H9 (cell line): Measurements from ENCODE around the gene DIAPH3. TPM values are rescaled to one million over a fixed set of nuclear protein-coding genes. Genes with fewer than 3 reads are reported as not detected.

Experiments used
- DNase-seq: peaks from one replicate; pipeline ENCODE4 v3.0.0-alpha.2; 2017
- H2AFZ ChIP-seq: one replicate; pipeline ENCODE4 v1.6.1; 2013; ENCODE audit warnings: mild to moderate bottlenecking, low read length, control low read depth, moderate library complexity
- H2AK5ac ChIP-seq: 2 replicates; pipeline ENCODE4 v1.6.1; 2013; ENCODE audit warnings: low read length, control low read depth, mixed read lengths; ENCODE audit not compliant: insufficient read length
- H2BK120ac ChIP-seq: one replicate; pipeline ENCODE4 v1.6.1; 2013; ENCODE audit warnings: low read depth, mild to moderate bottlenecking, low read length, control low read depth, inconsistent platforms; ENCODE audit not compliant: poor library complexity, severe bottlenecking
- H2BK12ac ChIP-seq: 2 replicates; pipeline ENCODE4 v1.6.1; 2013; ENCODE audit warnings: low read length, control low read depth, mixed read lengths, low read depth; ENCODE audit not compliant: insufficient read length
- H2BK15ac ChIP-seq: 2 replicates; pipeline ENCODE4 v1.6.1; 2013; ENCODE audit warnings: low read depth, low read length, control low read depth
- H2BK20ac ChIP-seq: one replicate; pipeline ENCODE4 v1.6.1; 2013; ENCODE audit warnings: low read depth, mild to moderate bottlenecking, low read length, control low read depth, inconsistent platforms; ENCODE audit not compliant: poor library complexity, severe bottlenecking
- H2BK5ac ChIP-seq: 2 replicates; pipeline ENCODE4 v1.6.1; 2013; ENCODE audit warnings: low read length, control low read depth, mixed read lengths; ENCODE audit not compliant: insufficient read length
- H3K14ac ChIP-seq: 2 replicates; pipeline ENCODE4 v1.6.1; 2013; ENCODE audit warnings: low read length, control low read depth; ENCODE audit not compliant: insufficient read depth
- H3K18ac ChIP-seq: 2 replicates; pipeline ENCODE4 v1.6.1; 2013; ENCODE audit warnings: low read depth, mild to moderate bottlenecking, mixed read lengths, low read length, control low read depth; ENCODE audit not compliant: insufficient read length
- H3K23ac ChIP-seq: 2 replicates; pipeline ENCODE4 v1.6.1; 2013; ENCODE audit warnings: low read length, control low read depth, mixed read lengths, low read depth; ENCODE audit not compliant: insufficient read length
- H3K23me2 ChIP-seq: 2 replicates; pipeline ENCODE4 v1.6.1; 2013; ENCODE audit warnings: low read depth, mild to moderate bottlenecking, mixed read lengths, low read length, control low read depth; ENCODE audit not compliant: insufficient read length, poor library complexity, severe bottlenecking
- H3K27ac ChIP-seq: 2 replicates; pipeline ENCODE4 v1.5.1; 2013; ENCODE audit warnings: low read length, control low read depth, mixed read lengths, low read depth; ENCODE audit not compliant: insufficient read length
- H3K27me3 ChIP-seq: 2 replicates; pipeline ENCODE4 v1.6.1; 2013; ENCODE audit warnings: low read length, control low read depth, inconsistent platforms; ENCODE audit not compliant: insufficient read depth
- H3K4ac ChIP-seq: 2 replicates; pipeline ENCODE4 v1.6.1; 2013; ENCODE audit warnings: low read depth, mild to moderate bottlenecking, control low read depth, inconsistent platforms, low read length, moderate library complexity
- H3K4me1 ChIP-seq: 2 replicates; pipeline ENCODE4 v1.6.1; 2013; ENCODE audit warnings: low read length, control low read depth, inconsistent platforms; ENCODE audit not compliant: insufficient read depth
- H3K4me2 ChIP-seq: 2 replicates; pipeline ENCODE4 v1.6.1; 2013; ENCODE audit warnings: low read length, control low read depth, mixed read lengths; ENCODE audit not compliant: insufficient read length, insufficient read depth
- H3K56ac ChIP-seq: 2 replicates; pipeline ENCODE4 v1.6.1; 2013; ENCODE audit warnings: low read depth, mild to moderate bottlenecking, mixed read lengths, low read length, control low read depth; ENCODE audit not compliant: insufficient read length
- H3K79me1 ChIP-seq: 2 replicates; pipeline ENCODE4 v1.6.1; 2013; ENCODE audit warnings: low read depth, mild to moderate bottlenecking, moderate library complexity, low read length, control low read depth, inconsistent platforms; ENCODE audit not compliant: insufficient read depth, poor library complexity, severe bottlenecking
- H3K79me2 ChIP-seq: 2 replicates; pipeline ENCODE4 v1.6.1; 2013; ENCODE audit warnings: low read length, control low read depth, inconsistent platforms; ENCODE audit not compliant: insufficient read depth
- H3K9ac ChIP-seq: 2 replicates; pipeline ENCODE4 v1.6.1; 2013; ENCODE audit warnings: low read length, control low read depth, mixed read lengths; ENCODE audit not compliant: insufficient read length; ENCODE audit errors: extremely low read depth
- H3K9me3 ChIP-seq: one replicate; pipeline ENCODE4 v1.6.1; 2013; ENCODE audit warnings: low read depth, low read length, inconsistent platforms; ENCODE audit not compliant: control insufficient read depth
- H3T11ph ChIP-seq: one replicate; pipeline ENCODE4 v1.6.1; 2013; ENCODE audit warnings: mild to moderate bottlenecking, low read length, control low read depth, inconsistent platforms
- H4K20me1 ChIP-seq: one replicate; pipeline ENCODE4 v1.6.1; 2013; ENCODE audit not compliant: control insufficient read depth, insufficient read length, insufficient read depth
- H4K5ac ChIP-seq: 2 replicates; pipeline ENCODE4 v1.6.1; 2013; ENCODE audit warnings: low read depth, mild to moderate bottlenecking, mixed read lengths, low read length, control low read depth; ENCODE audit not compliant: insufficient read length
- H4K8ac ChIP-seq: replicated peaks from 2 replicates; pipeline ENCODE4 v1.6.1; 2013; ENCODE audit warnings: low read length, control low read depth, mixed read lengths, low read depth; ENCODE audit not compliant: insufficient read length
- H4K91ac ChIP-seq: 2 replicates; pipeline ENCODE4 v1.6.1; 2013; ENCODE audit warnings: low read depth, mild to moderate bottlenecking, moderate library complexity, mixed read lengths, low read length, control low read depth; ENCODE audit not compliant: insufficient read length
- H3K27ac Mint-ChIP-seq, 3 experiments: 2 replicates in 2 of 3; 3 replicates in 1 of 3; pipeline ENCODE4 v1.8.0; 2020 to 2021; ENCODE audit warnings: mixed read lengths in 3 of 3, mild to moderate bottlenecking in 1 of 3, moderate library complexity in 1 of 3
- H3K27me3 Mint-ChIP-seq: 2 replicates; pipeline ENCODE4 v1.8.0; 2021; ENCODE audit warnings: low read depth, mild to moderate bottlenecking, moderate library complexity, mixed read lengths
- H3K36me3 Mint-ChIP-seq, 3 experiments: 2 replicates in 2 of 3; 3 replicates in 1 of 3; pipeline ENCODE4 v1.8.0; 2020 to 2021; ENCODE audit warnings: low read depth in 3 of 3, mixed read lengths in 3 of 3; ENCODE audit not compliant: insufficient read depth in 1 of 3
- H3K4me1 Mint-ChIP-seq, 2 experiments: 2 replicates each; pipeline ENCODE4 v1.8.0; 2020; ENCODE audit warnings: mixed read lengths in 2 of 2
- H3K4me3 Mint-ChIP-seq, 2 experiments: 2 replicates in 1 of 2; 3 replicates in 1 of 2; pipeline ENCODE4 v1.8.0; 2020 to 2021; ENCODE audit warnings: mild to moderate bottlenecking in 2 of 2, mixed read lengths in 2 of 2, moderate library complexity in 1 of 2
- H3K9me3 Mint-ChIP-seq, 2 experiments: 2 replicates in 1 of 2; 3 replicates in 1 of 2; pipeline ENCODE4 v1.8.0; 2020; ENCODE audit warnings: mild to moderate bottlenecking in 2 of 2, mixed read lengths in 2 of 2, moderate library complexity in 1 of 2
- CTCF ChIP-seq: fragments of 200-600 bp; sonication (generic); conservative IDR thresholded peaks from 3 replicates; pipeline ENCODE4 v1.8.0; 2021; ENCODE audit warnings: antibody characterized with exemption, mild to moderate bottlenecking
- WGBS: extraction: QIAGEN DNeasy Blood & Tissue Kit; methylation state at CpG from one replicate; pipeline ENCODE4 v1.1.7; 2013; ENCODE audit warnings: missing lambda C conversion rate, low lambda C conversion rate, mixed read lengths; ENCODE audit not compliant: insufficient read length; ENCODE audit errors: extremely low coverage; 5-methylcytosine and 5-hydroxymethylcytosine counted together
- total RNA-seq: library from RNA; stranded (reverse); gene quantifications from 2 replicates; pipeline ENCODE4 v1.2.1, GENCODE V29; 2021

DIAPH3 gene
- total RNA-seq, 1 experiment from 2014 or later: 23.1 TPM

GRCh38 chr13:59790626-59791025, 373.1 kb downstream of the DIAPH3 start:
- H3K27ac Mint-ChIP-seq: no peak overlapping the region
- Histone ChIP-seq H3K23ac (no peak overlapping the region), H3K9ac (no peak overlapping the region), H2BK5ac (no peak overlapping the region), H3K14ac (no peak overlapping the region), H4K5ac (no peak overlapping the region), H2BK120ac (no peak overlapping the region), H3K4me2 (no peak overlapping the region), H2AFZ (no peak overlapping the region), H2BK20ac (no peak overlapping the region), H3K27ac (no peak overlapping the region), H4K20me1 (no peaks in the 10 kb centered on the region), H3T11ph (no peak overlapping the region), H3K18ac (no peak overlapping the region), H4K91ac (no peak overlapping the region), H4K8ac (no peak overlapping the region), H3K79me2 (no peaks in the 10 kb centered on the region), H2AK5ac (no peak overlapping the region), H3K23me2 (no peaks in the 10 kb centered on the region), H3K4ac (no peak overlapping the region), H2BK12ac (no peak overlapping the region), H3K56ac (no peak overlapping the region), H3K4me1 (peaks cover 10% of the 10 kb centered on the region; the same call in 1 of the 2 replicates), H2BK15ac (no peak overlapping the region), H3K9me3 (no peaks in the 10 kb centered on the region), H3K79me1 (no peaks in the 10 kb centered on the region), H3K27me3 (no peaks in the 10 kb centered on the region)
- TF ChIP-seq CTCF: no peak
- peaks cover 0 to 3% (median 0%) of the 10 kb centered on the region in 3 experiments; a peak in 2 of 7 replicates for H3K36me3 Mint-ChIP-seq
- no CpG with 5 or more reads among the region's 2 CpGs for WGBS
- no peak overlapping the region for H3K4me3 Mint-ChIP-seq
- no peaks in the 10 kb centered on the region for H3K9me3 Mint-ChIP-seq
- H3K27me3 Mint-ChIP-seq: no peaks in the 10 kb centered on the region
- peaks cover 10 to 22% of the 10 kb centered on the region in 2 experiments for H3K4me1 Mint-ChIP-seq
- DNase-seq: no peak
